GM19452 (cell line): Measurements from ENCODE around the gene AP1B1.

Experiments
- ATAC-seq: cut with Tn5 transposase; IDR thresholded peaks from one replicate; pipeline ENCODE4 v1.9.1; 2021; ENCODE audit not compliant: unreplicated experiment

Gene AP1B1

GRCh38 chr22:29301716-29302401 lies 86.5 kb downstream of the AP1B1 start:
- no peak for ATAC-seq

- ATAC-seq: no peak
Observed at GRCh38 chr22:29300807-29301601, 87.4 kb downstream of the AP1B1 start.

- ATAC-seq: no peak
Observed at GRCh38 chr22:29300467-29300806, 87.9 kb downstream of the AP1B1 start.

- no peak for ATAC-seq
Observed at GRCh38 chr22:29299136-29299900, 89.1 kb downstream of the AP1B1 start.

- ATAC-seq: no peak
Observed at GRCh38 chr22:29298641-29299040, 89.7 kb downstream of the AP1B1 start.

GRCh38 chr22:29292379-29292778 lies 96.0 kb downstream of the AP1B1 start:
- no peak for ATAC-seq

GRCh38 chr22:29291215-29291614 lies 97.2 kb downstream of the AP1B1 start:
- no peak for ATAC-seq

GRCh38 chr22:29290061-29290460 lies 98.3 kb downstream of the AP1B1 start:
- ATAC-seq: no peak

- ATAC-seq: no peak
Observed at GRCh38 chr22:29288837-29289236, 99.5 kb downstream of the AP1B1 start.

- ATAC-seq: no peak
Observed at GRCh38 chr22:29284196-29284595, 104.2 kb downstream of the AP1B1 start.

GRCh38 chr22:29277927-29278326 lies 110.4 kb downstream of the AP1B1 start:
- ATAC-seq: no peak
